OCI-LY7 (cell line): ENCODE data around the gene CDKAL1. TPM values are rescaled to one million over a fixed set of nuclear protein-coding genes. Genes with fewer than 3 reads are reported as not detected.

Source experiments
- BruUV-seq: library from RNA; stranded (reverse); fragments of 400-500 nt; replicated peaks from 2 replicates; lab custom pipeline; 2021; lab: Mats Ljungman, UMichigan
- CTCF ChIA-PET: fragments of 300-600 bp; sonication (Branson Sonifier 250); formaldehyde crosslinking; loops from one replicate; lab custom pipeline; 2022; ENCODE audit warnings: antibody characterized with exemption; ENCODE audit not compliant: unreplicated experiment; lab: Charles Lee
- POLR2A ChIA-PET: fragments of 300-600 bp; sonication (Branson Sonifier 250); formaldehyde crosslinking; loops from one replicate; lab custom pipeline; 2022; ENCODE audit warnings: antibody characterized with exemption; lab: Charles Lee
- DNase-seq: peaks from one replicate; pipeline ENCODE4 v3.0.0-alpha.2; 2015; ENCODE audit warnings: low spot score
- H2AFZ ChIP-seq: fragments of 200-600 bp; sonication (generic), shearing (Covaris generic); 2 replicates; pipeline ENCODE4 v1.6.1; 2014; ENCODE audit warnings: mild to moderate bottlenecking, antibody characterized with exemption, low read length, moderate library complexity
- H3K27ac ChIP-seq: fragments of 200-600 bp; sonication (generic); 2 replicates; pipeline ENCODE4 v1.5.1; 2014; ENCODE audit warnings: mixed run types, low read depth, mild to moderate bottlenecking, moderate library complexity, low read length, inconsistent platforms; ENCODE audit not compliant: poor library complexity, severe bottlenecking
- H3K36me3 ChIP-seq: fragments of 200-600 bp; sonication (generic); 2 replicates; pipeline ENCODE4 v1.6.1; 2014; ENCODE audit warnings: mild to moderate bottlenecking, antibody characterized with exemption, low read length, moderate library complexity, mixed read lengths; ENCODE audit not compliant: insufficient read depth
- H3K4me1 ChIP-seq: fragments of 200-600 bp; sonication (generic); 2 replicates; pipeline ENCODE4 v1.5.1; 2014; ENCODE audit warnings: mild to moderate bottlenecking, low read length; ENCODE audit not compliant: insufficient read depth, poor library complexity, severe bottlenecking
- H3K4me2 ChIP-seq: fragments of 200-600 bp; sonication (generic); 2 replicates; pipeline ENCODE4 v1.6.1; 2014; ENCODE audit warnings: mild to moderate bottlenecking, low read length
- H3K4me3 ChIP-seq: fragments of 200-600 bp; sonication (generic); 2 replicates; pipeline ENCODE4 v1.5.1; 2014; ENCODE audit warnings: mild to moderate bottlenecking, low read depth, low read length; ENCODE audit not compliant: poor library complexity, severe bottlenecking
- H3K79me2 ChIP-seq: fragments of 200-600 bp; sonication (generic); 2 replicates; pipeline ENCODE4 v1.6.1; 2016; ENCODE audit warnings: low read depth, mild to moderate bottlenecking, low read length, moderate library complexity, mixed read lengths; ENCODE audit not compliant: insufficient read depth
- H3K9me2 ChIP-seq: fragments of 200-600 bp; sonication (generic); 2 replicates; pipeline ENCODE4 v1.6.1; 2016; ENCODE audit warnings: mild to moderate bottlenecking, low read length, mixed read lengths; ENCODE audit not compliant: insufficient read depth
- H3K9me3 ChIP-seq: fragments of 200-600 bp; sonication (generic); 2 replicates; pipeline ENCODE4 v1.6.1; 2014; ENCODE audit warnings: mild to moderate bottlenecking, mixed run types, low read length, mixed read lengths
- H4K20me1 ChIP-seq: fragments of 200-600 bp; sonication (generic); 2 replicates; pipeline ENCODE4 v1.6.1; 2014; ENCODE audit warnings: mild to moderate bottlenecking, antibody characterized with exemption, low read length, moderate library complexity, mixed read lengths; ENCODE audit not compliant: insufficient read depth
- EZH2phosphoT487 ChIP-seq: fragments of 200-600 bp; sonication (generic); IDR thresholded peaks from 2 replicates; pipeline ENCODE4 v1.6.1; 2018; ENCODE audit warnings: low read depth, borderline replicate concordance, mild to moderate bottlenecking, mixed run types, antibody characterized with exemption, low read length, moderate library complexity, mixed read lengths
- intact Hi-C: fragments of 100-400 bp; cut with micrococcal nuclease; formaldehyde crosslinking; loops from one replicate; pipeline ENCODE4 v1.10.0; 2022; ENCODE audit not compliant: unreplicated experiment
- total RNA-seq, 2 experiments: library from RNA; depleted of rRNA in 1 of 2; stranded (reverse); fragments of >200 nt in 1 of 2; shearing (Covaris generic) in 1 of 2; gene quantifications; 2 replicates each; pipeline ENCODE4 v1.2.3, GENCODE V29; 2014 to 2022
- TF ChIP-seq, protein P1 (sequence below): fragments of 200-600 bp; sonication (generic); conservative IDR thresholded peaks from 2 replicates; pipeline ENCODE4 v1.5.1; 2014; ENCODE audit warnings: mild to moderate bottlenecking, antibody characterized with exemption, low read length, moderate library complexity, mixed read lengths

The CDKAL1 gene
- total RNA-seq, 2 experiments from 2014 or later, result 19.9 to 21.1 TPM

DNA sequence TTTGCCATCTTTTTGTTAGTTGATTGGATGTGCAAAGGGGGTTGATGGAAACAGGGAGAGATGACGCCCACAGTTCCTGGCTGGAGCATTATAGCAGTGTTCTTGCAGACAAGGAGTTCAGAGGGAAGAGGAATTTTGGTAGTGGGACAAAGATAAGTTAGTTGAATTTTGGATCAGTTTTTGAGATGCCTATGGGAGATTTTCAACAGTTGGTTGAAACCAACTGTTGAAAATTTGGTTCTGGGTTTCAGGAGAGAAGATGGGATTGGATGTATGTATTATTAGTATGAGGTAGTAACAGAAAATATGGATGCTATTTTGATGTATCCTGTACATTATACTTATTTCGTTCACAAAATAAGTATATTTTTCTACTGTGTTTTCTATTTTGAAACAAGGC lies 274.2 kb downstream of the CDKAL1 start:
- TF ChIP-seq EZH2phosphoT487, result no peak
- TF ChIP-seq, protein P1, sequence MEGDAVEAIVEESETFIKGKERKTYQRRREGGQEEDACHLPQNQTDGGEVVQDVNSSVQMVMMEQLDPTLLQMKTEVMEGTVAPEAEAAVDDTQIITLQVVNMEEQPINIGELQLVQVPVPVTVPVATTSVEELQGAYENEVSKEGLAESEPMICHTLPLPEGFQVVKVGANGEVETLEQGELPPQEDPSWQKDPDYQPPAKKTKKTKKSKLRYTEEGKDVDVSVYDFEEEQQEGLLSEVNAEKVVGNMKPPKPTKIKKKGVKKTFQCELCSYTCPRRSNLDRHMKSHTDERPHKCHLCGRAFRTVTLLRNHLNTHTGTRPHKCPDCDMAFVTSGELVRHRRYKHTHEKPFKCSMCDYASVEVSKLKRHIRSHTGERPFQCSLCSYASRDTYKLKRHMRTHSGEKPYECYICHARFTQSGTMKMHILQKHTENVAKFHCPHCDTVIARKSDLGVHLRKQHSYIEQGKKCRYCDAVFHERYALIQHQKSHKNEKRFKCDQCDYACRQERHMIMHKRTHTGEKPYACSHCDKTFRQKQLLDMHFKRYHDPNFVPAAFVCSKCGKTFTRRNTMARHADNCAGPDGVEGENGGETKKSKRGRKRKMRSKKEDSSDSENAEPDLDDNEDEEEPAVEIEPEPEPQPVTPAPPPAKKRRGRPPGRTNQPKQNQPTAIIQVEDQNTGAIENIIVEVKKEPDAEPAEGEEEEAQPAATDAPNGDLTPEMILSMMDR, result no peak
- Histone ChIP-seq H2AFZ (no peak overlapping the region), H3K4me1 (no peaks in the 10 kb centered on the region), H3K79me2 (no peaks in the 10 kb centered on the region), H3K9me3 (no peaks in the 10 kb centered on the region), H3K4me2 (no peak overlapping the region), H3K4me3 (no peak overlapping the region), H3K36me3 (no peaks in the 10 kb centered on the region), H4K20me1 (no peaks in the 10 kb centered on the region), H3K27ac (no peak overlapping the region), H3K9me2 (no peaks in the 10 kb centered on the region)
- BruUV-seq, result no TSS peak
- intact Hi-C loops, result no loop called here
- ChIA-PET CTCF (no interaction called here), POLR2A (no interaction called here)
- DNase-seq, result no peak

DNA sequence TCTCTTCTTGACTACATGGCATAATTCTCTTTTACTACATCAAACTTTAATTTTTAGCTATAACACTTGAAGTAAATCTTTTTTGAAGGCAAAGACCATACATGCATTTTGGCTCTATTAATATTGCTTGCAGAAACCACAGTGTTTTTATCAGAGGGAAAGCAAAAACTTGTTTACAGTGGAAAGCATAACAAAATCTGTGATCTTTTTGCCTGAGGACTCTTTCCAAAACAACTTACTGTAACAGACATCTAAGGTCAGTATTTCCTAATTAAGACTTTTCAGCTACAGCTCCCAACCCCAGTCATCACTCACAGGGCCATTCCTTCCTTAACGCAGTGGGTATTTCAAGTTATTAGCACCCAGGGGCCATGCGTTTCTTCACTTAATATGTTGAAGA lies 274.7 kb downstream of the CDKAL1 start:
- CTCF ChIA-PET, result no interaction called here
- H3K4me1 ChIP-seq, result no peaks in the 10 kb centered on the region
- no peaks in the 10 kb centered on the region for H3K9me2 ChIP-seq
- no peak overlapping the region for H3K4me2 ChIP-seq
- no peaks in the 10 kb centered on the region for H3K36me3 ChIP-seq
- POLR2A ChIA-PET, result interaction anchor here (0.6 kb wide), 1 partner anchor 531 kb away, joined by 3 read pairs; no protein-coding TSS in a partner anchor
- no peaks in the 10 kb centered on the region for H3K79me2 ChIP-seq
- intact Hi-C loops, result no loop called here
- no peak overlapping the region for H3K27ac ChIP-seq
- TF ChIP-seq, protein P1, result no peak
- no peak for TF ChIP-seq EZH2phosphoT487
- no peak overlapping the region for H2AFZ ChIP-seq
- no peak overlapping the region for H3K4me3 ChIP-seq
- BruUV-seq, result no TSS peak
- H4K20me1 ChIP-seq, result no peaks in the 10 kb centered on the region
- H3K9me3 ChIP-seq, result no peaks in the 10 kb centered on the region
- DNase-seq, result no peak

DNA sequence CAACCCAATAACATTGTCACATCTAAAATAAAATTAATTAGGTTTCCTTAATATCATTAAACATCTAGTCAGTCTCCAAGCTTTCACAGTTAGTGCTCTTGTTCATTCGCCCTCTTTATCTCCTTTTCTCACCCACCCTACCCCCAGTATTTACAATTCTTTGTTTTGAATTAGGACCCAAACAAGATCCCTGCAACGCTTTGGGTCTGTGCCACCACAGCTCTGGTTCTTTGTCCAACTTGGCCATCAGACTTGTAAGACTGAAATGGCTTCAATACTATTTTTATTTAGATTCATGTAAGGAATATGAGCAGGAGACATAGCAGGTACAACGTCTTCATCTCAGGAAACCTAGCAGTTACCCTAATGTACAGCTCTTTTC lies 276.5 kb downstream of the CDKAL1 start:
- no TSS peak for BruUV-seq
- no peaks in the 10 kb centered on the region for H4K20me1 ChIP-seq
- H3K9me2 ChIP-seq, result no peaks in the 10 kb centered on the region
- ChIA-PET CTCF (no interaction called here), POLR2A (no interaction called here)
- no peak for TF ChIP-seq EZH2phosphoT487
- TF ChIP-seq, protein P1, result no peak
- H3K4me1 ChIP-seq, result no peaks in the 10 kb centered on the region
- no peak overlapping the region for H2AFZ ChIP-seq
- H3K4me2 ChIP-seq, result no peak overlapping the region
- no peaks in the 10 kb centered on the region for H3K36me3 ChIP-seq
- H3K79me2 ChIP-seq, result no peaks in the 10 kb centered on the region
- intact Hi-C loops, result no loop called here
- no peak overlapping the region for H3K27ac ChIP-seq
- no peaks in the 10 kb centered on the region for H3K9me3 ChIP-seq
- H3K4me3 ChIP-seq, result no peak overlapping the region
- no peak for DNase-seq
